ENCODE data around the gene TDRD7. TPM values are rescaled to one million over a fixed set of nuclear protein-coding genes. Genes with fewer than 3 reads are reported as not detected.

TDRD7 gene
- total and polyA plus RNA-seq, 2 of the 8 experiments (the other 6 are each of a cell fraction or from before 2014, with no cell fraction given): 1.2 to 2.3 TPM

DNA sequence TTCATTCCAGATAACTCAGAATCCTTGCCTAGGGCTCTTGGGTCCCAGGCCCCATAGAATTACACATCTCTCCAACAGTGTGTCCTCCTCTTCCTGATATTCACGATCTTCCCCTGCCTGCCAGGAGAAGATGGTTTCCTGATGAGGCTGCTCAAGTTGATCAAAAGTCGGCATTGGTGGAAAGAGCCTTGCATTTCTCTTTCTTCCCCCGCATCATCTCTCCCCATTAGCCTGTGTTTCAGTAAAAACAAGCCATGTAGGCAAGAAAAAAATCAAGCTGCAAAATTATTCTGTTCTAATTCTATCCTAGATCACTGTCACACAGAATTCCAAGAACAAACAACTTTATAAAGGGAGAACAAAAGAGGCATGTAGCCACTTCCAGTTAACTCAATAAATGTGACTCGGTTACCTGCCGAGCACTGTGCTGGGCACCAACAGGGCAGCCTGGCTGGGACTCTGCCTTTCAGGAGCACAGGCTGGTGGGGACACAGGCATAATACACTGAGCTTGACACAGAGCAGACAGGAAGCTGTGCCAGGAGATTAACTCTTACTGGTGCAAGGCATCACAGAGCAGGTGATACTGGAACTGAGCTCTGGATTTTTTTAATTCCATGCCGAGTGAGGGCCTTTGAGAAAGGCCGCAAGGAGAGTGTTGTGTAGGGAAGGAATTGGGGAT is 115.1 kb downstream of the TDRD7 start:
- FAIRE-seq: no peak
- peak overlapping the region in 1 of 2 experiments; percentile 47; a peak in 2 of 4 replicates for H3K4me2 ChIP-seq (ENCODE audit: insufficient read depth in 1 of 2, low read depth in 2 of 2, low read length in 2 of 2)
- CTCF ChIA-PET (ENCODE audit: partially characterized antibody): interaction anchor here (0.7 to 2.8 kb wide), 8 partner anchors 14 to 89 kb away, joined by 3 to 8 read pairs (median 5); partner anchors contain the start of gene TMOD1
- TF ChIP-seq SIN3A (conservative IDR thresholded peaks at IDR 0.05 in 1 of 2, IDR thresholded peaks at IDR 0.05 in 1 of 2; ENCODE audit: low read depth in 1 of 2, low read length in 2 of 2) (no peak), HDAC6 (IDR thresholded peaks at IDR 0.05; ENCODE audit: low read depth, low read length) (no peak), CHD2 (IDR thresholded peaks at IDR 0.05; ENCODE audit: low read length) (no peak), FOSL1 (IDR thresholded peaks at IDR 0.05; ENCODE audit: insufficient read depth, low read depth, low read length) (no peak), CHD1 (IDR thresholded peaks at IDR 0.05; ENCODE audit: low read depth, low read length) (no peak), POU5F1 (IDR thresholded peaks at IDR 0.05; ENCODE audit: low read depth, low read length) (no peak), RBBP5 (IDR thresholded peaks at IDR 0.05; ENCODE audit: borderline replicate concordance, low read depth, low read length) (no peak), RAD21 (IDR thresholded peaks at IDR 0.05 in 1 of 2, conservative IDR thresholded peaks at IDR 0.05 in 1 of 2; ENCODE audit: low read depth in 2 of 2, low read length in 2 of 2) (no peak)
- TF ChIP-seq, protein P1, sequence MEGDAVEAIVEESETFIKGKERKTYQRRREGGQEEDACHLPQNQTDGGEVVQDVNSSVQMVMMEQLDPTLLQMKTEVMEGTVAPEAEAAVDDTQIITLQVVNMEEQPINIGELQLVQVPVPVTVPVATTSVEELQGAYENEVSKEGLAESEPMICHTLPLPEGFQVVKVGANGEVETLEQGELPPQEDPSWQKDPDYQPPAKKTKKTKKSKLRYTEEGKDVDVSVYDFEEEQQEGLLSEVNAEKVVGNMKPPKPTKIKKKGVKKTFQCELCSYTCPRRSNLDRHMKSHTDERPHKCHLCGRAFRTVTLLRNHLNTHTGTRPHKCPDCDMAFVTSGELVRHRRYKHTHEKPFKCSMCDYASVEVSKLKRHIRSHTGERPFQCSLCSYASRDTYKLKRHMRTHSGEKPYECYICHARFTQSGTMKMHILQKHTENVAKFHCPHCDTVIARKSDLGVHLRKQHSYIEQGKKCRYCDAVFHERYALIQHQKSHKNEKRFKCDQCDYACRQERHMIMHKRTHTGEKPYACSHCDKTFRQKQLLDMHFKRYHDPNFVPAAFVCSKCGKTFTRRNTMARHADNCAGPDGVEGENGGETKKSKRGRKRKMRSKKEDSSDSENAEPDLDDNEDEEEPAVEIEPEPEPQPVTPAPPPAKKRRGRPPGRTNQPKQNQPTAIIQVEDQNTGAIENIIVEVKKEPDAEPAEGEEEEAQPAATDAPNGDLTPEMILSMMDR (IDR thresholded peaks at IDR 0.05; ENCODE audit: control extremely low read depth in 1 of 3, insufficient read depth in 1 of 3, low read depth in 1 of 3, low read length in 3 of 3): no peak

More for the DNA sequence above, 115.1 kb downstream of the TDRD7 start:
- Histone ChIP-seq H3K18ac (ENCODE audit: extremely low read depth, low read length) (peak overlapping the region; percentile 19; the same call in 1 of the 2 replicates), H3K4ac (replicated peaks; ENCODE audit: insufficient read length, low read depth, low read length) (no peak overlapping the region), H2BK12ac (ENCODE audit: low read depth, low read length) (peak overlapping the region; percentile 94), H3K79me1 (ENCODE audit: low read depth, low read length) (no peaks in the 10 kb centered on the region), H2BK15ac (ENCODE audit: low read length) (no peak overlapping the region), H3K79me2 (ENCODE audit: control insufficient read depth in 1 of 2, insufficient read depth in 2 of 2, low read length in 2 of 2) (no peaks in the 10 kb centered on the region), H4K8ac (ENCODE audit: extremely low read depth, insufficient read depth, low read length) (peak overlapping the region; percentile 40; the same call in 1 of the 2 replicates), H3K14ac (ENCODE audit: insufficient read length) (no peak overlapping the region), H3K9ac (replicated peaks in 1 of 4; ENCODE audit: extremely low read depth in 1 of 4, low read depth in 3 of 4, low read length in 3 of 4) (no peak overlapping the region), H3K27me3 (replicated peaks in 1 of 4; ENCODE audit: control insufficient read depth in 3 of 4, extremely low read depth in 1 of 4, insufficient read depth in 3 of 4, low read length in 3 of 4) (no peaks in the 10 kb centered on the region), H3K23me2 (ENCODE audit: low read depth, low read length) (no peaks in the 10 kb centered on the region), H2BK120ac (replicated peaks; ENCODE audit: low read depth, low read length) (no peak overlapping the region), H3K56ac (replicated peaks; ENCODE audit: insufficient read length, low read depth, low read length) (no peak overlapping the region), H4K5ac (ENCODE audit: insufficient read length, low read depth, low read length) (no peak overlapping the region), H2AFZ (ENCODE audit: low read length) (no peak overlapping the region), H2AK5ac (ENCODE audit: low read depth, low read length) (no peak overlapping the region), H3K27ac (ENCODE audit: low read depth, low read length) (no peak overlapping the region; the same call in 1 of the 2 replicates), H3K4me3 (ENCODE audit: extremely low read depth in 1 of 4, insufficient read depth in 2 of 4, low read depth in 3 of 4, low read length in 4 of 4) (0 out of 8 replicates have a peak overlapping the region, but pooled peaks of 1 of the 4 experiments have one; percentile 0), H3K23ac (ENCODE audit: insufficient read length) (no peak overlapping the region), H3K36me3 (ENCODE audit: control insufficient read depth in 2 of 4, insufficient read depth in 4 of 4, low read length in 3 of 4) (no peaks in the 10 kb centered on the region), H2BK5ac (ENCODE audit: low read depth, low read length) (no peak overlapping the region), H2BK20ac (ENCODE audit: low read length) (0 out of 2 replicates have a peak overlapping the region, but pooled peaks have one; percentile 99), H4K20me1 (replicated peaks in 1 of 2; ENCODE audit: control insufficient read depth in 1 of 2, insufficient read depth in 2 of 2, low read length in 2 of 2) (no peaks in the 10 kb centered on the region), H3K9me3 (ENCODE audit: insufficient read depth in 2 of 2, low read depth in 1 of 2, low read length in 1 of 2) (no peaks in the 10 kb centered on the region), H4K91ac (replicated peaks; ENCODE audit: insufficient read length, low read length) (no peak overlapping the region), H3K4me1 (replicated peaks in 1 of 4; ENCODE audit: control insufficient read depth in 3 of 4, insufficient read depth in 4 of 4, low read length in 3 of 4) (peaks cover 8 to 22% (median 16%) of the 10 kb centered on the region in 4 experiments)
- no peak for DNase-seq (ENCODE audit: low read depth in 1 of 2, low spot score in 2 of 2)
- POLR2A ChIA-PET (ENCODE audit: partially characterized antibody): interaction anchor here (1.1 to 1.7 kb wide), 2 partner anchors 24 to 64 kb away, joined by 3 to 4 read pairs; no protein-coding TSS in a partner anchor
- 89% methylated on average over 7 of the region's 7 CpGs; no CpG with 5 or more reads in 1 of the 2 experiments for WGBS, 2 experiments (ENCODE audit: extremely low coverage in 1 of 2, insufficient coverage in 1 of 2, insufficient read length in 1 of 2, insufficient replicate concordance in 2 of 2, low coverage in 1 of 2, low lambda C conversion rate in 2 of 2, missing lambda C conversion rate in 1 of 2)

Measured in H1 (cell line).